Memory B cell (primary cell): Measurements from ENCODE around the gene AP5B1.

ENCODE experiments used
- ATAC-seq: fragments of 150-1000 bp; cut with Tn5 transposase; 2 replicates; pipeline ENCODE4 v1.10.0; 2021; ENCODE audit warnings: low read depth, mild to moderate bottlenecking, moderate library complexity
- DNase-seq, 2 donors: peaks; one replicate each; pipeline ENCODE4 v3.0.0; 2022; ENCODE audit warnings: low spot score in 2 of 2
- H3K27ac Mint-ChIP-seq: one replicate; pipeline ENCODE4 v1.8.0; 2022; ENCODE audit warnings: mild to moderate bottlenecking, moderate library complexity, mixed read lengths
- H3K27me3 Mint-ChIP-seq: one replicate; pipeline ENCODE4 v1.8.0; 2022; ENCODE audit warnings: mixed read lengths
- H3K36me3 Mint-ChIP-seq: one replicate; pipeline ENCODE4 v1.8.0; 2022; ENCODE audit warnings: mild to moderate bottlenecking, mixed read lengths
- H3K4me1 Mint-ChIP-seq: one replicate; pipeline ENCODE4 v1.8.0; 2022; ENCODE audit warnings: mixed read lengths
- H3K4me3 Mint-ChIP-seq: one replicate; pipeline ENCODE4 v1.8.0; 2022; ENCODE audit warnings: mild to moderate bottlenecking, moderate library complexity, mixed read lengths
- H3K9me3 Mint-ChIP-seq: one replicate; pipeline ENCODE4 v1.8.0; 2022; ENCODE audit warnings: mixed read lengths

AP5B1 gene

DNA sequence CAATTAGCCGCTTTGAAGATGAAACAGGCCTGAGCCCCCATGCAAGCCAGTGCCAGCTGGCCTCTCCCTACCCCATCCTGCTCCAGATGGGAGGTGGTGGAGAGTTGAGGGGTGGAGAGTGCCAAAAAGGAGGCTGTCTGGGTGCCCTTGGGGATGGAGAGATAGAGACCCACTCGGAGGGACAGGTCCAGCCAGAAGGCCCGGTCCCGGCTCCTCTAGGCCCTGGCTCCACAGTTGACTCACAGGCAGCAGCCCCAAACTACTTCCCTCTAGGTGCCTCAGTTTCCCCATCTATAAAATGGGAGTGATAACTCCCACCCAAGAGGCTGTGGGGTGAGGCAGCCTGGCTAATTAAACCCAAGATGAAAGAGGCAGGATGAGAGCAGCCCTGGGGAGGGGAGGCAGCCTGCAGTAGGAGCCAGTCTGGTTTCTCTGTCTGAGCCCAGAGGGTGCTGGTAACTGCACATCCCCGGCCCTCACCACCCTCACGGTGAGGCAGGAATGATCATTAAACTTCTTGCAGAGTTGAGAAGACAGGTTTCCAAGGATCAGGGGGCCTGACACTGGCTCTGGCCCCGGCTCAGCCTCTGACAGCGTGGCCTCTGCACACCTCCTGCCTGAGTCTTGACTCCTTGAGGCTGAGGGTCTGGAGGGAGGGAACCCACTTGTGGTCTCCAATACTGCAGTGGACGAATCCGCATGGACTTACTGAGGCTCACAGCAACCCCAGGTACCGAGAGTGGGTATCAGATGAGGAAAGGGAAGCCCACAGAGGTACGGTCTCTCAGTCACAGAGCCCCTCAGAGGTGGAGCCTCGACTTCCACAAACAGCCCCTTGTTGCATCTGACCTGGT lies 1.4 kb upstream of the AP5B1 start:
- Mint-ChIP-seq H3K27ac (no peak overlapping the region), H3K4me3 (peak overlapping the region; percentile 24)
- DNase-seq = no peak

DNA sequence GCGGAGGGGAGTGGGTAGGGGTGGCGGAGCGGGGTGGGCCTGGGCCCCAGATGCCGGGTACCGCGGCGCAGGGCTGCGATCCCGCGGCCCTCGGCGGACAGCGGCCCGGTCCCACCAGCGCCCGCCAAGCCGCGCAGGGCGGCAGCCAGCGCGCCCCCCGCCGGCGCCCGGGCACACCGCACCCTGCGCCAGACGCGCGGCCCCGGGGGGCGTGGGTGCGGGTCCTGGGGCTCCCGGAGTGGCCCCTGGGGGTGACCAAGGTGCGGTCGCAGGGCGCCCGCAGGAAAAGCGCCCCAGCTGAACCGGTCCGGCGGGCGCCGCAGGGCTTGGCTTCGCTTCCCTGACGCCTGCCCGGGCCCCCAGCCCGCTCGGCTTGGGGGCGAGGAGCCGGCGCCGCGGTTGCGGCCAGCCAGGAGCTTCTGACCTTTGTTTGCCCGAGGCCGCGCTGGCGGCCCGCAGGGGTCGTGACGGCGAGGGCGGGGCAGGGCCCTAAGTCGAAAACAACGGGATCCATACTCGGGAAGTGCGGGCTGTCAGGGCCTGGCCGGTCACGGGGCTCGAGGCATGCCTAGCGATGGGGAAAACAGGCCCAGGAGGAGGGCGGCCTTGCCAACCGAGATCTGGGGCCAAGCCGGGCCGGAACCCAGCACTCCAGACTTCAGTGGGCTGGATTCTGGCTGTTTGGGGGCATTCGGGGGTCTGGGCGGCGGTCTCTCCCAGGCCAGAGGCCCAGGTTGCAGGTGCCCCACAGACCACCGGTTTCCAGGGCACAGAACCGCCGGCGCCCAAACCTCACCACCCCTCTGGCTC lies 581 bp upstream of the AP5B1 start:
- Mint-ChIP-seq H3K4me1 (peaks cover 6% of the 10 kb centered on the region), H3K27ac (no peak overlapping the region), H3K4me3 (peak overlapping the region; percentile 14), H3K36me3 (peaks cover 3% of the 10 kb centered on the region), H3K27me3 (peaks cover 3% of the 10 kb centered on the region), H3K9me3 (no peaks in the 10 kb centered on the region)
- DNase-seq (no peak), ATAC-seq (peak; percentile 57)

More for the DNA sequence above, 1.4 kb upstream of the AP5B1 start:
- H3K4me1 Mint-ChIP-seq = peaks cover 11% of the 10 kb centered on the region
- H3K27me3 Mint-ChIP-seq = peaks cover 4% of the 10 kb centered on the region
- no peak for ATAC-seq
- peaks cover 3% of the 10 kb centered on the region for H3K36me3 Mint-ChIP-seq
- no peaks in the 10 kb centered on the region for H3K9me3 Mint-ChIP-seq

DNA sequence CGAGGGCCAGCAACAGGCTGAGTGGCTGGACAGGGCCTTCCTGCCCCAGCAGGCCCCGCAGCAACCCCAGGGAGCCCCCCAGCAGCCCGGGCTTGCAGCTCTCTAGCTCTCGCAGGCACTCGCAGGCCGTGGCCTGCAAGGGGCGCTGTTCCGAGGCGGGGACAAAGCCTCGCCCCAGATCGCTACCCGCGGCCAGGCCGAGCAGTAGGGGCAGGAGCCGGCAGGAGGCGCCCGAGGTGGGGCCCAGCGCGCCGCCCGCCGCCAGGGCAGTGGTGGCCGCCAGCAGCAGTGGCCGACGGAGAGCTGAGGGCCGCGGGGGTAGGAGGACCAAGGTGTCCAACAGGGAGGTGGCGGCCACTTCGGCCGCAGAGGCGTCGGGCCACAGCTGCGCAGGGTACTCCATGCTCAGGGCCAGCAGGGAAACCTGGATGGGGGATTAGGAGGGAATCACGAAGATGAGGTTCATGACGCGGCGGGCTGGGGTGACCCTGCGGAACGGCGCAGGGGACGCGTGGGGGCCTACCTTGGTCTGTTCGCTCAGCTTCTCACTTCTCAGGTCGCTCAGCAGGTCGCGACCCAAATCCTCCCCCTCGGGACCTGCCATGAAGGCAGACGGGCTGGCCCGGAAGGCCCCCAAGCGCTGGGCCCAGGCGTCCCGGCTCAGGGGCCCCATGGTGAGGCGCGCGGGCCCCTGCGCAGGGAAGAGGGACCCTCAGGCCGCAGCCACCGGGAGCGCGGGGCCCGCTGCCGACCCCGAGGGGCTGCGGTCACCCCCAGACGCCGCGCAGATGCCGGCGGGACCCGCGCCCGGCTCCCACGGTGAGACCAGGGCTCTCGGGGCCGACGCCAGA lies 632 bp downstream of the AP5B1 start:
- ATAC-seq (peak; percentile 68), DNase-seq (peak; percentile 82 to 91)
- H3K4me1 Mint-ChIP-seq = peaks cover 4% of the 10 kb centered on the region
- peak overlapping the region; percentile 90 for H3K27ac Mint-ChIP-seq
- no peaks in the 10 kb centered on the region for H3K27me3 Mint-ChIP-seq
- no peaks in the 10 kb centered on the region for H3K9me3 Mint-ChIP-seq
- peaks cover 3% of the 10 kb centered on the region for H3K36me3 Mint-ChIP-seq
- H3K4me3 Mint-ChIP-seq = peak overlapping the region; percentile 95

DNA sequence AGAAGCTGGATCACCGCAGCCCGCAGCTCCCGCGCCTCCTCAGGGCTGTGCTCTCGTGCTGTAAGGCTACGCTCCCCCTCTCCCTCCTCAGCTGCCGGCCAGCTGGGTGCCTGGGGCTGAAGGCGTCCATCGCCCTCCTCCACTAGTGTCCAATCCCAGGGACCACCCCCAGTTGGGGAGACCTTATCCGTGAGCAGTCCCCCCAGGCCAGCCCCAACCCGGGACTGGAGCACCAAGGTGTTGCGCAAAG lies 1.2 kb downstream of the AP5B1 start:
- Mint-ChIP-seq H3K27me3 (no peaks in the 10 kb centered on the region), H3K36me3 (peaks cover 3% of the 10 kb centered on the region), H3K4me3 (peak overlapping the region; percentile 95), H3K27ac (peak overlapping the region; percentile 90), H3K4me1 (peaks cover 4% of the 10 kb centered on the region), H3K9me3 (no peaks in the 10 kb centered on the region)
- ATAC-seq (no peak), DNase-seq (no peak)

DNA sequence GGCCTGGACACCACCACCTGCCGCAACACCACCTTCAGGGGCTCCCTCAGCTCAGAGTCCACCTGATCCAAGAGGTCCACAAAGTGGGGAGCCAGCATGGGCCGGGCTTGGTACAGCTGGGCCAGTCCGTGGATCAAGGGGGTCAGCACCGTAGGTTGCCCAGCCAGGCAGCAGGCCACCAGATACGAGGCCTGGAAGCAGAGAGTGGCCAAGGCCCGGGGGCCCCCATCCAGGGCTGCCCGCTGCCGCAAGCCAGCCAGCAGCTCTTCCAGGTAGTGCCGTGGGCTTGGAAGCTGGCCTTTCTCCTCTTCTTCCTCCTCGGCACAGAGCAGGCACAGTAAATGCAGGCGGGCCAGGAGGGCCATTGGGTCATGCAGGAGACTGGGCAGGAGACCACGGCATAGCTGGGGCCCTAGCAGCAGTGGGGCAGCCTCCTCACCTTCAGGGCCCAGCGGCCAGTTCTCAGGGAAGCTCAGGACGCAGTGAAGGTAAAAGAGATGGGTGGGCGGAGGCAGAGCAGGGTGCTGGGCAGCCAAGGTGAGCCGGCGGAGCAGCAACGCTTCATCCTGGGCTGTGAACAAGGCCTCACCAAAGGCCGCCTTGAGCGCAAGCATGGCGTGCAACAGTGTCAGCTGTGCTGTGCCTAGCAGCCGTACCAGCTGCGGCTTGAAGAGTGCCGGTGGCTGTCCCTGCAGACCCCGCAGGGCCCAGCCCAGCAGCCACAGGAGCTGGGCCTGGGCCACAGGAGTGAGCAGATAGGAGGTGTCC lies 1.7 kb downstream of the AP5B1 start:
- Mint-ChIP-seq H3K4me1 (peaks cover 4% of the 10 kb centered on the region), H3K36me3 (peaks cover 3% of the 10 kb centered on the region), H3K27ac (no peak overlapping the region), H3K9me3 (no peaks in the 10 kb centered on the region), H3K4me3 (peak overlapping the region; percentile 95), H3K27me3 (no peaks in the 10 kb centered on the region)
- DNase-seq (no peak), ATAC-seq (no peak)

DNA sequence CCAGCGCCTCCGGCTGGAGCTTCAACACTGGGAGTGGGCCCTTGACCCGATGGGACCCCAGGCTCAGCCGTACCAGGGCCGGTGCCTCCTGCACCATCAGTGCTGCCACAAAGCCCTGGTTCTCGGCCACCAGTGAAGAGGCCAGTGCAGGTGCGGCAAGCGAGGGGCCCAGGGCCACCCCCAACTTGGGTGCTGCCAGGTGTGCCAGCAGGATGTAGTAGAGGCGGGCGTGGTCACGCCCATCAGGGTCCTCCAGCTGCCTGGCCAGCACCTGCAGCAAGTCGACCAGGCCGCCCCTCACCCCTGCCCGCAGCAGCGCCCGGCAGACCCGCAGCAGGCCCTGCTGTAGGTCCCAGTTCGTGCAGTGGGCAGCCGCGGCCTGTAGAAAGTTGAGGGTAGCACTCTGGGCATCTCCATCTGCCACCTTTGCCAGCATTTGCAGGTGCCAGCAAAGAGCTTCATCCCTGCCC lies 2.3 kb downstream of the AP5B1 start:
- no peak for ATAC-seq
- H3K27ac Mint-ChIP-seq = no peak overlapping the region
- no peaks in the 10 kb centered on the region for H3K27me3 Mint-ChIP-seq
- peaks cover 3% of the 10 kb centered on the region for H3K36me3 Mint-ChIP-seq
- no peak for DNase-seq
- no peak overlapping the region for H3K4me3 Mint-ChIP-seq
- H3K9me3 Mint-ChIP-seq = no peaks in the 10 kb centered on the region
- H3K4me1 Mint-ChIP-seq = peaks cover 4% of the 10 kb centered on the region

DNA sequence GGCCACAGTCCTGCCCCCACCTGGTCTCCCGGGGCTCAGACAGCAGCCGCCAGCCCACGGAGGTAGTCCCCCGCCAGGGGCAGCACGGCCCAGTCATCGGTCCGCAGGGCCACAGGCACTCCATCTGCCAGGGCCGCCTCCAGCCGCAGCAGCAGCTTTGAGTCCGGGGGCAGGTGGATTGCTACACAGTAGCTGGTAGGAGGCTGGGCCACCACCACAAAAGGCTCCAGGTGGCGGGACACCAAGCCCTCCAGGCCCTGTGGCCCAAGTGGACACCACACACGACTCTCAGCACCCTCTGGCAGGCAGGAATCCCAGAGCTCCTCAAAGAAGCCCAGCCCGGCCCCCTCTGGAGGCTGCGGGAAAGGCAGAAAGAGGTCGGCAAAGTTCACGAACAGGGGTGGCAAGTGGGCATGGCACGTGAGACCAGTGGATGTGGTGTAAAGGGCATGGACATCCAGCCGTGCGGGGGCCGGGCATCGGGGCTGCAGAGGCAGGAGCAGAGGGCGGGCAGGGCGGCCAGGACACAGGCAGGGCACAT lies 2.9 kb downstream of the AP5B1 start:
- ATAC-seq (no peak), DNase-seq (no peak)
- H3K9me3 Mint-ChIP-seq = no peaks in the 10 kb centered on the region
- no peaks in the 10 kb centered on the region for H3K27me3 Mint-ChIP-seq
- peaks cover 4% of the 10 kb centered on the region for H3K4me1 Mint-ChIP-seq
- H3K4me3 Mint-ChIP-seq = no peak overlapping the region
- no peak overlapping the region for H3K27ac Mint-ChIP-seq
- H3K36me3 Mint-ChIP-seq = peaks cover 3% of the 10 kb centered on the region

DNA sequence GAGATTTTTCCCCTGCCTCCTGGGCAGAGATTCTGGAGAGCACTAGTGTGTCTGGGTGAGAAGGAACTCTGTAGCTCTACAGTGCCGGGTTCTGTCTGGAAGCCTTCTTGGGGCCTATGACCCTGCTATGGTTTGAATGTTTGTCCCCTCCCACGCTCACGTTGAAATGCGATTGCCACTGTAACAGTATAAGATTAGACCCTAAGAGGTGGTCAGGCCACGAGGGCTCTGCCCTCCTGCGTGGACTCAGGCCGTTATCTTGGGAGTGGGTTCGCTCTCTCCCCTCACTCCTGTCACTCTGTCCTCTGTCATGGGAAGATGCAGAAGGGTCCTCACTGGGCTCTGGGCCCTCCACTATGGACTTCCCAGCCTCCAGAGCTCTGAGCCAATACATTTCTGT lies 3.5 kb downstream of the AP5B1 start:
- ATAC-seq = no peak
- Mint-ChIP-seq H3K27ac (no peak overlapping the region), H3K4me1 (peaks cover 4% of the 10 kb centered on the region), H3K9me3 (no peaks in the 10 kb centered on the region), H3K27me3 (no peaks in the 10 kb centered on the region), H3K4me3 (no peak overlapping the region), H3K36me3 (peaks cover 3% of the 10 kb centered on the region)
- no peak for DNase-seq

DNA sequence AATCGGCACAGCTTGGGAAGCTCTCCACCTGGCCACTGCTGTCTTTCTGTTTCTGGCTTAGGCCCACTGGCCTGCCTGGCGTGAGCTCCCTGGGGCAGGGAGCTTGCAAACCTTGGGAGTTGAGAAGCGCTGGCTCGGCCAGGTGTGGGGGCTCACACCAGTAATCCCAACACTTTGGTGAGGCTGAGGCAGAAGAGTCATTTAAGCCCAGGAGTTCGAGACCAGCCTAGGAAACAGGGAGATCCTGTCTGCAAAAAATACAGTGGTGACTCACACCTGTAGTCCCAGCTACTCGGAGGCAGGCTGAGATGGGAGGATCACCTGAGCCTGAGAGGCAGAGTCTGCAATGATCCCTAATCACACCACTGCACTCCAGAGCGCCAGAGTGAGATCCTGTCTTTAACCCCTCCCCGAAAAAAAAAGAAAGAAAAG lies 4.0 kb downstream of the AP5B1 start:
- no peaks in the 10 kb centered on the region for H3K9me3 Mint-ChIP-seq
- no peak overlapping the region for H3K4me3 Mint-ChIP-seq
- H3K36me3 Mint-ChIP-seq = peaks cover 3% of the 10 kb centered on the region
- DNase-seq = no peak
- no peak for ATAC-seq
- no peak overlapping the region for H3K27ac Mint-ChIP-seq
- H3K4me1 Mint-ChIP-seq = peaks cover 4% of the 10 kb centered on the region
- no peaks in the 10 kb centered on the region for H3K27me3 Mint-ChIP-seq

DNA sequence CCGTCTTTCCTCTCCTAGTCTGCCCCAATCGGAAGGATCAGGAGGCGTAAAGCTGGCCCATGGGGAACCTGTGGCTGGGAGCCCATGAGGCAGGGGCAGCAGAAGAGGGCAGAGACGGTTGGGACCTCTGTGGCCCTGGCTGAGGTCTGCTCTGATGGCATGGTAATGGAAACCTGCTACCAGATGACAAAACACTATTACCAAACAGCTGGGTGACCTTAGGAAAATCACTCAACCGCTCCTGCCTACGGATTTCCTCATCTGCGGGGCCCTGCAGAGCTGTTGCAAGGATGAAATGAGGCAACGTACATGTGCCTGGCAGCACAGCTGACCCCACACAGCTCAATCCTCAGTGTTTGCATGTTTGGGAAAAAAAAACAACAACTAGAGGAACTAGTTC lies 4.6 kb downstream of the AP5B1 start:
- Mint-ChIP-seq H3K27ac (no peak overlapping the region), H3K4me1 (peaks cover 4% of the 10 kb centered on the region), H3K27me3 (no peaks in the 10 kb centered on the region), H3K4me3 (no peak overlapping the region), H3K9me3 (no peaks in the 10 kb centered on the region), H3K36me3 (peaks cover 3% of the 10 kb centered on the region)
- DNase-seq (no peak), ATAC-seq (no peak)

DNA sequence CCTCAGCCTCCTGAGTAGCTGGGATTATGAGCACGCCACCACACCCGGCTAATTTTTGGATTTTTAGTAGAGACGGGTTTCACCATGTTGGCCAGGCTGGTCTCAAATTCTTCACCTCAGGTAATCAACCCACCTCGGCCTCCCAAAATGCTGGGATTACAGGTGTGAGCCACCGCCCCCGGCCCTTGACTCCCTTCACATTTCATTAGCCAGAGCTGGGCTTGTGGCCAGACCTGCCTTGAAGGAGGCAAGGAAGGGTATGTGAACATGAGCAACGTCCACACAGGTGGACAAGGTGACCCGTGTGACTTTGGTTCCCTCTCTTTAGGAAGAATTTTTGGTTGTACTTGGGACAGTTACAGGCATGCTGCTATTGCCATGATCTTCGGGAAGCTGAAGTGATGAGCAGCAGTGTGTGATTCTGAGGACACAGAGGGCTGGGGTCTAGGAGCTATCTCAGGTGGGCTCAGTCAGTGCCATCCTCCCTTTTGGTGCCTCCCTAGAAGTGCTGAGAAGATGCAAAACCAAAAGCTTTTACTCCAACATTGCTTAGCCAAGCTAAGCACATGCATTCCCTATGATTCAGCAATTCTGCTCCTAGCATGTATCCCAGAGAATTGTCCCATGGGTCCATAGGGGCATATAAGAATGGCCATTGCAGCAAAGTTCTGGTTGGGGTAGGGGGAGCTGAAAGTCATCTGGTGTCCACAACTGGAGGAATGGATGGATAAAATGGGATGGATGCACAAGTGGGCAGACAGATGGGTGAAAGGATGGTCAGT lies 6.1 kb downstream of the AP5B1 start:
- Mint-ChIP-seq H3K4me3 (no peak overlapping the region), H3K27ac (no peak overlapping the region), H3K4me1 (peaks cover 8% of the 10 kb centered on the region), H3K9me3 (no peaks in the 10 kb centered on the region), H3K36me3 (peaks cover 3% of the 10 kb centered on the region), H3K27me3 (no peaks in the 10 kb centered on the region)
- ATAC-seq (no peak), DNase-seq (no peak)

DNA sequence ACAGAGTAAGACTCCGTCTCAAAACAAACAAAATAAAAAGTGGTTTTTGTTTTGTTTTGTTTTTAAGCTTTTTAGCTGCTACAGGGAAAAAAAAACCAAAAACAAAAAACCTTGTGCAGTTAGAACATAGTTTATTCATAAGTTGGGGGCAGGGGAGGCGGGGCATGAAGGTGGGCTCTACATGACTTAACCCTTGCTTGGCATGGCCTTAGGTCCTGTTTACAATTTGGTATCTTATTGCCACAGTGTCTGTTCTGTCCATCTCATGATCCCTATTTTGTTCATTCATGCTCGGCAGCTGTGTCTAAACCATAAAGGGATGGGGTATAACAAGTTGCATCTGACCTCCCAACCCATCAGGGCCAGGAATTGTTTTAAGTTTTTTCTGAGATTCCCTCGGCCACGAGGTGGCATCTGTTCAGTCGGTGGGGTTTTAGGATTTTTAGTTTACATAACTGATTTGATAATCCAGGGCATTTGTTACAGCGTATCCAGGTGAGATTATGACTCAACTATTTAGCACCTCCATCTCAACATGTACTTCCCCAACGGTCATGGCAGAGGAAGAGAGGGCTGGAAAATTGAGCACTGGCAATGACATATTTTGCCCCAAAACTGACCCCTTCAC lies 6.9 kb downstream of the AP5B1 start:
- H3K27ac Mint-ChIP-seq = no peak overlapping the region
- ATAC-seq (no peak), DNase-seq (no peak)
- H3K9me3 Mint-ChIP-seq = no peaks in the 10 kb centered on the region
- peaks cover 3% of the 10 kb centered on the region for H3K36me3 Mint-ChIP-seq
- peaks cover 9% of the 10 kb centered on the region for H3K4me1 Mint-ChIP-seq
- no peaks in the 10 kb centered on the region for H3K27me3 Mint-ChIP-seq
- no peak overlapping the region for H3K4me3 Mint-ChIP-seq
